ENCODE data around the gene ZNF772.

Gene ZNF772

GRCh38 chr19:57435062-57435978 lies 42.0 kb downstream of the ZNF772 start, which contains the start of gene ZNF749:
Gene ZNF749, plus strand, starts transcription at chr19:57435325. Its CDS starts 254 bp downstream, at chr19:57435579.
- peak; percentile 93 to 97 for DNase-seq

DNA sequence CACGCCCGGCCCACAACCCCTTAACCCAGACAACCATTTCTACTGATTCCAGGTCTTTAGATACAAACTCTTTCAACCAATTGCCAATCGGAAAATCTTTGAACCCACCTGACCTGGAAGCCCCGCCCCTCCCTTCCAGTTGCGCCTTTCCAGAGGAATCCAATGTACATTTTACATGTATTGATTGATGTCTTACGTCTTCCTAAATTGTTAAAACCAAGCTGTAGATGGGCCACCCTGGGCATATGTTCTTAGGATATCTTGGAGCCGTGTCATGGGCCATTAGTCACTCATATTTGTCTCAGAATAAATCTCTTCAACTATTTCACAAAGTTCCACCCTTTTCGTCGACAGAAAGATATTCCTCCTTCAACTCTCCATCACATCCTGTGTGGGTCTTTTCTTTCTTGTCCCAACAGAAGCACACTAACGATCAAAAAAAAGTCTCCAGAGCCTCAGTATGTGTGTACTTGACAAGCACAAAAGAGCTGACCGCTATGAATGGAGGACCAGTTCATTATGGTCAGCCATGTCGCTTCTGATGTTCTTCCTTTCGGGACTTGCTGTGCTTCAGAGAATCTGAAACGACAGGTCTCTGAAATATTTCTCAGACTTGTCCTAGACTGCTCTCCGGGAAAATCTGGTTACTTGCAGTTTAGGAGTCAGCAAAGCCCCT lies 42.8 kb downstream of the ZNF772 start:
- no peak for DNase-seq

GRCh38 chr19:57421037-57421436 lies 56.3 kb downstream of the ZNF772 start:
- DNase-seq, result no peak

- DNase-seq, result no peak
Measured at GRCh38 chr19:57419439-57419838, 57.9 kb downstream of the ZNF772 start.

All from stimulated activated CD4-positive, alpha-beta T cell treated with anti-CD3 and anti-CD28 coated beads, Interleukin-2, amount 100 ng/mL, for 24 hours (primary cell).